HG03097 (cell line): ENCODE data around the gene MINPP1.
"Not testable (repeated sequence)": the region's sequence is repeated elsewhere in the genome, so short reads cannot be mapped to it uniquely, and the experiment has no call there.

Experiments used
- ATAC-seq: cut with Tn5 transposase; IDR thresholded peaks from one replicate; pipeline ENCODE4 v1.9.1; 2021; ENCODE audit not compliant: unreplicated experiment, low FRiP score

MINPP1 gene

DNA sequence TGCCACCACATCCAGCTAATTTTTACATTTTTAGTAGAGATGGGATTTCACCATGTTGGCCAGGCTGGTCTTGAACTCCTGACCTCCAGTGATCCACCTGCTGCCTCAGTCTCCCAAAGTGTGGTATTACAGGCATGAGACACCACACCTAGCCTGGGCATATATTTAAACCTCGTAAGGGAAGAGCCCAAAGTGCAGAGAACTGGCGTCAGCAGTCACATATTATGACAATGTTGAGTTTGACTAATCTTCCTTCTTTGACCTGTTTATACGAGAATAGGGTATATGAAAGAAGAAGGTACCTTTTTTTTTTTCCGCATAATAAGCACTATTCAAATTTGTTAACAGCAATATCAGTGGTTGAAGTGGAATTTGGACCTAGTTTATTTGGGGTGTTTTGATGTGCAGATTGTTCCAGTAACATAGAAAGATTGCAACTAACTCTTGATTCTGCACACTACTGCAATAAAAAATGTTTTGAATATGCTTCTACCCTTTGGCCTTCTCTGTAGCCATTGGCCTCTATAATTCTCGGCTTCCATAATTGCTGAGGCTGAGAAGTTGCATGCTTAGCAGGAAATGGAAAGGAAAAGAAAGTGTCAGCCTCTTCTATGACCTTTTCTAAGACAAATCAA, 55.9 kb downstream of the MINPP1 start:
- ATAC-seq, result no peak

DNA sequence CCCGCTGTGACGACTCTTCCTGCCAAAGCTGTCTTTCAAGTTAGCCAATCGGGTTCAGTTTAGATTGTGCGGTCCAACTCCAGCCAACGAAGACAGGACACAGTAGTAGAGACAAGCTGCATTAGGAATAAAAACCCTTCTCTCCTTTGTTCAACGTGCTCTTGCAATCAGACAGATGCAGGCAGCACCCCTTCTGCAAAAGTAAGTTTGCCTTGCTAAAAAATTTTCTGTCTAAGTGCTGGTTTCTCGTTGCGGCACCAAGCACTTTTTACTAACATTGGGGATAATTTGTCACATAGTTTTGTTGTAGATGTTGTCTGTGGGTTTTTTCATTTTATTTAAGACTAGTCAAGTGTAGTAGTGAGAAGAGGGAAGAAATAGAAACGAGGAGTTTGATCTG, 58.1 kb downstream of the MINPP1 start:
- no peak for ATAC-seq

DNA sequence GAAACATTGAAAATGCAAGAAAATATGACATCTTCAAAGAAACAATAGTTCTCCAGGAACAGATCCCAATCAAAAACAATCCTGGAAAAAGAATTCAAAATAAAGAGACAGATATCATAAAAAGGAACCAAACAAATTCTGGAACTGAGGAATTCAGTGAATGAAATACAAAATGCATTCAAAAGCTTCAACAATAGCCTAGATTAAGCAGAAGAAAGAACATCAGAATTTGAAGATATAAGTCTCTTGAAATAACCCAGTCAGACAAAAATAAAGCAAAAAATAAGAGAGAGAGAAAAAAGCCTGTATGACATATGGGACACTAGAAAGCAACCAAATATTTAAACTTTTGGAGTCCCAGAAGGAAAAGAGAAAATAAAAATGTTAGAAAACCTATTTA, 60.3 kb downstream of the MINPP1 start:
- ATAC-seq, result no peak

DNA sequence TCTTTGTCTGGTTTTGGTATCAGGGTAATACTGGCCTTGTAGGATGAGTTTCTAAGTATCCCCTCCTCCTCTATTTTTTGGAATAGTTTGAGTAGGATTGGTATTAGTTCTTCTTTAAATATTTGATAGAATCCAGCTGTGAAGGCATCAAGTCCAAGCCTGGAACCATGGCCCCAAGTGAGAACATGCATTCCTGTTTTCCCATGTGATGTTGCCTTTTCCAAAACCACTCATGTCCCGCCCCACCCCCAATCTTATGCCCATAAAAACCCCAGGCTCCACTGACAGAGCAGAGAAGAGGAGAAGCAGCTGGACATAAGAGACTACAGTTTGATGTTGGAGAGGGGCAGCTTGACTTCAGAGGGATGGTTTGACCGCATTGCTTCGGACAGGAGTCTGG, 71.2 kb downstream of the MINPP1 start:
- no peak for ATAC-seq

DNA sequence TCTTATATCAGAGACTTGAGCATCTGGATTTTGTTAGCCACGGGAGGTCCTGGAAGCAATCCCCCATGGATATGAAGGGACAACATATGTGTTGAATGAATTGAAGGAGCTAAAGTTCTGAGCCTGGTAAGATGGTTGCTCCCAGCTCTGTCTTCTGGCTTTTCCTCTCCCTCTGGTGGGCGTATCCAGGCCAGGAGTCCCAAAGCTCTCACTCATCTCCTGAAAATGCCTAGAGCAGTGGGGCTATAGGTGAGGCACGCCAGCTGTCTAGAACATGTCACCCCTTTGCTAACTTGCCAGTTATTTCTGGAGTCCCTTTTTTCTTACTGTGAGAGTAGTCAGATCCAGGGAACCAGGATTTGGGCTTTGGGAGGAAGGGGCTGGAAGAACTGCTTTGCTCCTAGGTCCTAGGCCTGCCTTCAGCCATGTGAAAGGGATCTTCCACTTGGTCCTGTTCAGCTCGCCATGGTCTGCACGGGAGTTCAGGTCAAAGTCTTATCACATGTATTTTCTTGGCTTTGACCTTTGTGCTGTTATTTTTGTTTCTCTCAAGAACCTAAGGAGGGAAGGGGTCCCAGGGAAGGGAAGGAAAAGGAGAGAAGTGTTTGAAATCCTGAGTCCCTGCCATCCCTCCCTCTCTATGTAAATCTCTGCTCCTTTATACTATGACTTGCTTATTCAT, 73.6 kb downstream of the MINPP1 start:
- no peak for ATAC-seq

DNA sequence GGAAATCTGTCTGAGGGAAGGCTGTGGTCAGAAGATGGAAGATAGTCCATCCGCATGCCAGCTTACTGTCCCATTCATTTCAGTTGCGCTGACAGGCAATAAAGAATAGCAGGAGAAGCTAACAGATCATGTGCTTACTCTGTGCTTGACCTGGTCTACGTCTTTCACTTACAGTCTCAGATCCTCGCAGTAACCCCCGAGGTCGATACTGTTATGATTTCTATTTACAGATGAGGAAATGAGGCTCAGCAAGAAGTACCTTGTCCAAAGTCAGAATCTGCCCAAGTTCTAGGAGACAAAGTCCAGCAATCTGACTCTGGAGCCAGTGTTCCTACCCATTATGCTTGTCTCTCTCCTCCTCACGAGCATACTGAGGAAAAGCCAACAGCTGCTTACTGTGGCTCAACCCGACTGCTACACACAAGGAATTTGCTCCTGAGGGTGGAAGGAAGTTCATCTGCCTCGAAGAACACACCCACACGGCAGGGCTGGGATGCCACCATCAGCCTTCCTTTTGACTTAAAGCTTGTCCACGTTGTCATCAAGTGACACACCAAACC, 74.2 kb downstream of the MINPP1 start:
- no peak for ATAC-seq

DNA sequence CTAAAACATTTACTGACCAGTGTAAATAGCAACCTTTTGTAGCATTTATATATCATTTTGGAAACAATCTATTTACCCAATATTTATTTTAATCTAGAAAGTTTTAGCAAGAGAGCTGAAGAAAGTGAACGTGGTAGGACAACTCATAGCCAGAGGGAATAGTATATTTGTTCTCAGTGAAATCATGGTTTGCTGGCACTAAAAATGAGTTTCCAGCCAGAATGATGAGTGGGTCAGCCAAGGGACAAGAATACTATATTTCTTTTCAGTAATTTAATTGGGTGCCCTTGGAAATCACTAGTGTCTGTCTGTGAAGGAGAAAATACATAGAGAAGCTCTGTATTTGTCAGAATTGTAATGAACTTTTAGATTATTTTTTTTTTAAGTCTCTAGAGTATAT, 74.9 kb downstream of the MINPP1 start:
- ATAC-seq, result no peak

DNA sequence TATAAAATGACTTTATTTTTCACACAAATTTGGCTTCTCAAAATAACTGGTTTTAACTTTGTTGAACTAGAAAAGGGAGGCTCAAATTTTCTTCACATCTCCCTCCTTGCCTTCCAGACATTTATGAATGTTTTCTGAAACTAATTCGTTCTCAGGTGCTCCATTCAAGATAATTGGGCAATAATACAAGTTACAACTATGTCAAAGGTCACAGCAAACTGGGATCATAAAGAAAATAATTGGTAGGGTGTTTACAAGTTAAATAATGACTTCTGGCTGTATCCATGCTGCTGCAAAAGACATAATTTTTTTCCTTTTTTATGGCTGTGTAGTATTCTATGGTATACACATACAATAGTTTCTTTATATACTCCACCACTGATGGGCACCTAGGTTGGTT, 75.3 kb downstream of the MINPP1 start:
- no peak for ATAC-seq

DNA sequence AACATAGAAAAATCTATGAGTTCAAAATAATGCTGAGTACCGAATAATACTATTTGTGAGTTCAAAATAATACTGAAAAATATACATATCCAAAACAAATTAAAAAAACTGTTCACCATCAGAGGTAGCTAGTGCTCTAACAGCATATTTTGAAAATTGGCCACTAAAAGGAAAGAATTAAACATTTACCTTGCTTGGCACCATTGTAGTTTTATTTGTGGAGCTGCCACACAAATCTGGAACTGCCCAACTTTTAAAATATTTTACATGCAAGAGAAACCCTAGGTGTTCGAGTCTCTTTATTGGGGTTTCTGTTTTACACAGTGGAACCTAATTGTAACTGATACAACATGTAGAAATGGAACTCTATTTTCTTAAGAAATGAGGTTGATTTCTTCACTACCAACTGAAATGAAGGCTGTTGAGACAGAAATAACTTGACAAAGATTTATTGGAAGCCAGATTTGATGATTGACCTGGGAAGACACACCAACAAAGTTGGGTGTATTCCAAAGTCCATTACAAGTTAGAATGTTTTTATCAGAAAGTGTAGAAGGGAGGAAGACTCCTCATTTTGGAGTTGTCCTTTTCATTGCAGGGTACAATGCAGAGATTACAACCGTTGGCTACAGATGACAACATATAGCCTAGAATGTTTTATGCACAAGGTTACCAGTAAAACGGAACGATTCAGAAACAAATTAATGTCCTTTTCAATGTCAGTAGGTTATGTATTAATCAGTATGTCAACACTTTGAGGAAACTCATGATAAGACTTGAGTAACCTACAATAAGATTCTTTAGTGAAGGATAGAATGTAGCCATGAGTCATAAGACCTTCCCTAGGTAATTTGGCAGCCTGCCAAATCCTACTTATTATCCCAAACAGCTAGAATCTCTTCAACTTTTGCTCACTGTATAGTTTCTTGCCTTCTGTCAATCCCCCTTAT, 81.1 kb downstream of the MINPP1 start:
- ATAC-seq, result no peak

DNA sequence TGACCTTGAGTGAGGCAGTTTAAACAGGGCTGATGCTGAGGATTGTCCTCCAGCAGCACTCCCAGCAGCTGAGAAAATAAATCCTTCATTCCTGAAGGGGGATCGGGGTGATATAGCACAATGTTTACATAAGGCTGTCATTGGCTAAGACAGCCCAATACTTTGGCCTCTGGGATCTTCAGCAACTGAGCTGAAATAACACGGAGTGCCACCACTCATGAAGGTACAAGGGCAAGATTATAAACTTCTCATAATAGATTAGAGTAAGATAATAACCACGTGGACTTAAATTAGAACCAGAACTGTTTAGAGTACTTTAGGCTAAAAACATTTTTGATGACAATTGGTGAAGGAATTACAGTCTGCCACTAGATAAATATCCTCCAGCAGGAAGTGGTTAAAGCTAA, 85.0 kb downstream of the MINPP1 start:
- no peak for ATAC-seq

DNA sequence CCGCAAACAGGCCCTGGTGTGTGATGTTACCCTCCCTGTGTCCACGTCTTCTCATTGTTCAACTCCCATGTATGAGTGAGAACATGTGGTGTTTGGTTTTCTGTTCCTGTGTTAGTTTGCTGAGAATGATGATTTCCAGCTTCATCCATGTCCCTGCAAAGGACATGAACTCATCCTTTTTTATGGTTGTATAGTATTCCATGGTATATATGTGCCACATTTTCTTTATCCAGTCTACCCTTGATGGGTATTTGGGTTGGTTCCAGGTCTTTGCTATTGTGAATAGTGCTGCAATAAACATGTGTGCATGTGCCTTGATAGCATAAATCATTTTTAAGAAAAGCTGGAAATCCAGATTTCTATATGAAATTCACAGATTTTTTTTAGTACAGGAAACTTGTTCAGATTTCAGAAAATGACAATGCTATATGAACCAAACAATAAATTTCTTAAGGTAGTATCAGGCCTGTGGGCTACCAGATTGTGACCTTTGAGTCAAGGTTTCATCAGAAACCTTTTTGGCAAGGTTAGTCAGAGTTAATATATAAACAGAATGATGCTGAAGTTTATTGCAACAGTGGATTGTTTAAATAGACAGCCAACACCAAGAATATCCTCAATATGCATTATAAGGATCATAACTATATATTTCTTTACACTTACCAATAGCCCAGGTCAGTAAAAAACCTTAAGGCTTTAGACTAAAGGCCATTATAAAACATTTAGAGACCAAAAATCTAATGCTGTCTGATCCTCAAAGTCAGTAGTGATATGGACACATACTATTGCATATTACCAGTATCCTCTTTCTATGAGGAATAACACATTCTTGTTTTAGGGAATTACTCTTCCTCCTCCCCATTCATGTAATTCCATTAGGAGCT, 86.3 kb downstream of the MINPP1 start:
- no peak for ATAC-seq

DNA sequence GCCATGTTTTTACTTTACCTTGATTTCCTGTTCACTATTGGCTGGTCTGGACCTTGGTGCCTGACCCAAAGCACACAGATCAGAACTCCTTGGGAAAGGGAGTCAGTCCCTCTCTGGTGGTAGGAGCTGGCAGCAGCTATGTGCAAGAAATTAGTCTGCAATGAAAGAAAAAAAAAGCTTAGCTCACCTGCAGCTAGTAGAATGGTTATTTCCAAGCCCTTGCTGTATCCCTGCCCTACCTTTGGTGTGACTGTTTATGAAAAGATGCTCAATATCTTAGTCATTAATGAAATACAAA, 86.8 kb downstream of the MINPP1 start:
- no peak for ATAC-seq

DNA sequence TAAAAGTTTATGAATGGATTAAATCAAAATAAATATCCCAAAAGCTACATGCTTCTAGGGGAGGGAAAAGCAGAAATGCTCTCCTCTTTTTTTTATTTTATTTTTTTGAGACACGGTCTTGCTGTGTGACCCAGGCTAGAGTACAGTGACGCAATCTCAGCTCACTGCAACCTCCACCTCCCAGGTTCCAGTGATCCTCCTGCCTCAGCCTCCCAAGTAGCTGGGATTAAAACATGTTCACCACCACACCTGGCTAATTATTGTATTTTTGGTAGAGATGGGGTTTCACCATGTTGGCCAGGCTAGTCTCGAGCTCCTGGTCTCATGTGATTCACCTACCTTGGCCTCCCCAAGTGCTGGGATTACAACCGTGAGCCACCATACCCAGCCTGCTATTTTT, 88.2 kb downstream of the MINPP1 start:
- not testable (repeated sequence) for ATAC-seq

DNA sequence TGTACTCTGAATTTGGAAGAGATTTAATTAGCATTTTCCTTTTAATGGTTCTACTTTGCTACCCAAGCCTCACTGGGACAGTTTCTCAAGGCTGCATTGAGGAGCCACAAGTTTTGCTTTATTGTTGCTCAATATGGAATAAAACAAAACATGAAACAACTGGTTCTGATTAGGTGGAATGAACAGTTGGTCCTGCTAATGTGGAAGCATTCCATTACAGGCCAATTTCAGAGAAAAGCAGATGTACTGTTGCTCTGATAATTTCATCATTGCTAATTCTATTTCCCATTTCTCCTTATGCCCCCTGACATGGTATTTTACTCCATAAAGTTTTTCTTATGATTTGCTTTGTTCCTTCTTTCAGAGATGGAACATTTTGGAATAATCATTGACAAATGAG, 89.0 kb downstream of the MINPP1 start:
- ATAC-seq, result no peak

DNA sequence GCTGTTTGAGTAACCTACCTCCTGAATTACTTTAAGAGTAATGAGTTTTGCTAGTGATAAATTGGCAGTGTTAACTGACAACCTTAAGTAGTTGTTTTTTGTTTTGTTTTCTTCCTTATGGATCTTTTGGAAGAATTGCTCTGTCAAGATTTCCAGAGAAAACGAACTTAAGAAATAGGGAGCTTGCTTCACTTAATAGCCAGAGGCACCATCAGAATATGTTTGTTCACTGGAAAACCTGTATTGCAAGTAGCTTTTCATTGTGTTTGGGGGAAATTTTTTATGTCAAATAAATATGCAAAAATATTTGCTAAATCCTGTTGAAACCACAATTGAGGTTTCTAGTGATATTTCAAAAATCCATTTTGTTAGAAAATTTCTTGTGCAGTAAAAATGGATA, 89.5 kb downstream of the MINPP1 start:
- ATAC-seq, result no peak

DNA sequence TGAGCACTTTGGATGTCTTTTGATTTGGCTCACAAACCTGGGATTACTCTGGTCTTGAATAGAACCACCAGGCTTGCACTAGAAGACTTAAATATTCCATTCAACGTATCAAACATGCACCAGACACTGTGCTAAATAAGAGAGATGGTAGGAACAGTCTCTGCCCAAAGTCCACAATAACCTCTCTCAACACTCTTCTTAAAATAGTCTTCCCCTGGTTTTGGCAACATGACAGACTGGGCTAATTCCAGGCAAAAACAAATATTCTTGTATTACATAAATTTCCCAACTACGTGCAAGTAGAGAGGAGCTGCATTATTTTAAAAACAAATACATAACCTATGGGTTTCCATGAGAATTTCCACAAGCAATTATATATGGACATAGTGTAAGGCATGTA, 90.2 kb downstream of the MINPP1 start:
- ATAC-seq, result no peak

DNA sequence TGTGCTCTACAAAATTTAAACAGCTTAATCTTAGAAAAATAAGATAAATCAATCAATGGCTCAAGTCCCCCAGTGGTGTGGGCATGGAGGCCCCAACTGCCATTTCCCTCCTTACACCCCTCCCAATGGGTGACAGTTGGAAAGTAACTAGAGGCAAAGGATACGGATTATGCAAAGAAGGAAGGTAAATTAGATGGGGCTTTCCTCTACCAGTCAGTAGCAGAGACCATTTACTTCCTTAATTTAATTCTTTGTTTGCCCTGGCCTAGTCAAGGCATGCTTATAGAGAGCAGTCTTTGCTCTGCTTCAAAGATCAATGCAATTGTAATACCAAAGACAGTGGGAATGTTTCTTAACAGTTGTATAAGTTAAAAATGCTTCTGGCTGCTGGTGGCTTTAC, 91.7 kb downstream of the MINPP1 start:
- no peak for ATAC-seq

DNA sequence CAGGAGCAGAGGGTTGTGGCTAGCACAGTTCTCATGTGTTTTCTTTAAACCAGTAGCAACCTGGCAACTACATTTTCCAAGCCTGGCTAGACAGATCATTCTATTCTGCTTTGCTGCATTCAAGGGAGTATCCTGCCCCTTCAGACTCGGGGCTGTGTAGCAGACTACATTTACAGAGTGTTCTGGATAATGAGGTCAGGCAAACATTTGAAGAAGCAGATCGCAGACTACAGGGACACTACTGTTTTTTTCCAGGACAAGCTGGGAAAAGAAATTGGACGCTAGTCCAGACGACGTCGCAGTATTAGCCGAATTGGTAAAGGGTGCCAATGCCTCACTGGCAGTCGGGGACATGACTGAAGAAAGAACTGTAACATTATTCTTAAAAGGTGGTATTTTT, 94.0 kb downstream of the MINPP1 start:
- ATAC-seq, result no peak

DNA sequence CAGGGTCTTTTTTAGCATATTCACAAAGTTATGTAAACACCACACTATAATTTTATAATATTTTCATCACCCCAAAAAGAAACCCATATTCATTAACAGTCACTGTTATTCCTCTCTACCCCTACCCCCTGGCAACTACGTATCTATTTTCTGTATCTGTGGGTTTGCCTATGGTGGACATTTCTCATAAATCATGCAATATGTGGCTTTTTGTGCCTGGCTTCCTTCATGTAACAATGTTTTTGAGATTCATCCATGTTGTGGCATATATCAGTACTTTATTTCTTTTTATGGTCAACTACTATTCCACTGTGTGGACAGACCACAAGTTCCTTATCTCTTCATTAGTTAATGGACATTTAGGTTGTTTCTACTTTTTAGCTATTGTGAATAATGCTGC, 95.9 kb downstream of the MINPP1 start:
- no peak for ATAC-seq
